ENCODE data around the gene STK17A. TPM values are rescaled to one million over a fixed set of nuclear protein-coding genes. Genes with fewer than 3 reads are reported as not detected.

STK17A gene
- total RNA-seq, 1 donor from 2014 or later = 79.5 TPM

- H3K27me3 ChIP-seq (ENCODE audit: control insufficient read depth, insufficient read depth, low read length) = no peaks in the 10 kb centered on the region
- H3K36me3 ChIP-seq (ENCODE audit: control insufficient read depth, insufficient read depth, low read length) = peaks cover 6% of the 10 kb centered on the region
- DNase-seq (ENCODE audit: low read depth) = no peak
- TF ChIP-seq CTCF (IDR thresholded peaks at IDR 0.05; ENCODE audit: insufficient read depth, low read length, severe bottlenecking) = no peak
- FAIRE-seq = no peak
- H3K4me3 ChIP-seq (ENCODE audit: low read depth, low read length) = no peak overlapping the region
Measured at GRCh38 chr7:43631559-43631958, 48.7 kb downstream of the STK17A start.

GRCh38 chr7:43632746-43633145, 49.8 kb downstream of the STK17A start:
- Histone ChIP-seq H3K36me3 (ENCODE audit: control insufficient read depth, insufficient read depth, low read length) (peaks cover 6% of the 10 kb centered on the region), H3K4me3 (ENCODE audit: low read depth, low read length) (no peak overlapping the region), H3K27me3 (ENCODE audit: control insufficient read depth, insufficient read depth, low read length) (no peaks in the 10 kb centered on the region)
- FAIRE-seq (no peak), DNase-seq (ENCODE audit: low read depth) (no peak)
- TF ChIP-seq CTCF (IDR thresholded peaks at IDR 0.05; ENCODE audit: insufficient read depth, low read length, severe bottlenecking) = no peak

- no peak for TF ChIP-seq CTCF (IDR thresholded peaks at IDR 0.05; ENCODE audit: insufficient read depth, low read length, severe bottlenecking)
- peak; percentile 36 for FAIRE-seq
- Histone ChIP-seq H3K27me3 (ENCODE audit: control insufficient read depth, insufficient read depth, low read length) (no peaks in the 10 kb centered on the region), H3K4me3 (ENCODE audit: low read depth, low read length) (no peak overlapping the region), H3K36me3 (ENCODE audit: control insufficient read depth, insufficient read depth, low read length) (peaks cover 7% of the 10 kb centered on the region)
- no peak for DNase-seq (ENCODE audit: low read depth)
Measured at GRCh38 chr7:43634384-43634783, 51.5 kb downstream of the STK17A start.

GRCh38 chr7:43636093-43636492, 53.2 kb downstream of the STK17A start:
- no peak for TF ChIP-seq CTCF (IDR thresholded peaks at IDR 0.05; ENCODE audit: insufficient read depth, low read length, severe bottlenecking)
- peak; percentile 97 for DNase-seq (ENCODE audit: low read depth)
- Histone ChIP-seq H3K4me3 (ENCODE audit: low read depth, low read length) (no peak overlapping the region), H3K27me3 (ENCODE audit: control insufficient read depth, insufficient read depth, low read length) (no peaks in the 10 kb centered on the region), H3K36me3 (ENCODE audit: control insufficient read depth, insufficient read depth, low read length) (peaks cover 7% of the 10 kb centered on the region)
- no peak for FAIRE-seq

- FAIRE-seq (peak; percentile 28), DNase-seq (ENCODE audit: low read depth) (peak; percentile 98)
- Histone ChIP-seq H3K4me3 (ENCODE audit: low read depth, low read length) (no peak overlapping the region), H3K36me3 (ENCODE audit: control insufficient read depth, insufficient read depth, low read length) (peaks cover 7% of the 10 kb centered on the region), H3K27me3 (ENCODE audit: control insufficient read depth, insufficient read depth, low read length) (no peaks in the 10 kb centered on the region)
- no peak for TF ChIP-seq CTCF (IDR thresholded peaks at IDR 0.05; ENCODE audit: insufficient read depth, low read length, severe bottlenecking)
Measured at GRCh38 chr7:43637114-43637806, 54.4 kb downstream of the STK17A start.

Data from bronchial epithelial cell (primary cell).